HEK293T (cell line): ENCODE measurements around the gene ABHD12B.

Experiments used
- BHLHE40 ChIP-seq: fragments of 450-650 bp; IDR thresholded peaks from 2 replicates; pipeline ENCODE4 v1.6.1; 2016; ENCODE audit warnings: mild to moderate bottlenecking, moderate library complexity, borderline replicate concordance
- FOXA1 ChIP-seq: fragments of 450-650 bp; IDR thresholded peaks from 2 replicates; pipeline ENCODE4 v1.6.1; 2016; ENCODE audit warnings: mild to moderate bottlenecking
- FOXM1 ChIP-seq: fragments of 450-650 bp; IDR thresholded peaks from 2 replicates; pipeline ENCODE4 v1.6.1; 2017; ENCODE audit warnings: mild to moderate bottlenecking, borderline replicate concordance
- HDGF ChIP-seq: fragments of 450-650 bp; IDR thresholded peaks from 2 replicates; pipeline ENCODE4 v1.6.1; 2017; ENCODE audit warnings: antibody characterized with exemption, borderline replicate concordance
- LEF1 ChIP-seq: fragments of 450-650 bp; IDR thresholded peaks from 2 replicates; pipeline ENCODE4 v1.6.1; 2017; ENCODE audit warnings: mild to moderate bottlenecking, borderline replicate concordance
- SP1 ChIP-seq: fragments of 450-650 bp; IDR thresholded peaks from 2 replicates; pipeline ENCODE4 v1.6.1; 2017
- SUZ12 ChIP-seq: fragments of 450-650 bp; IDR thresholded peaks from 2 replicates; pipeline ENCODE4 v1.6.1; 2016; ENCODE audit warnings: mild to moderate bottlenecking

- TF ChIP-seq SP1, result no peak
- TF ChIP-seq LEF1, result no peak
- TF ChIP-seq FOXA1, result no peak
- no peak for TF ChIP-seq FOXM1
- TF ChIP-seq HDGF, result no peak
- TF ChIP-seq BHLHE40, result no peak
- TF ChIP-seq SUZ12, result no peak
Measured at GRCh38 chr14:50854521-50854920, 17.3 kb upstream of the ABHD12B start.
